DOHH2 (cell line): ENCODE data around the gene REST.

Source experiments
- CTCF ChIP-seq: fragments of 200-600 bp; sonication (generic); IDR thresholded peaks from one replicate; pipeline ENCODE4 v1.5.1; 2014; ENCODE audit warnings: antibody characterized with exemption, mild to moderate bottlenecking, low read depth, low read length; ENCODE audit not compliant: poor library complexity, severe bottlenecking
- EZH2phosphoT487 ChIP-seq: fragments of 200-600 bp; sonication (generic); IDR thresholded peaks from 2 replicates; pipeline ENCODE4 v1.6.1; 2017; ENCODE audit warnings: borderline replicate concordance, mild to moderate bottlenecking, antibody characterized with exemption, low read length, moderate library complexity, mixed read lengths

GRCh38 chr4:56879996-56880395 is 27.7 kb upstream of the REST start:
- TF ChIP-seq CTCF (no peak), EZH2phosphoT487 (no peak)
